SK-N-SH (cell line): ENCODE measurements around the gene PIP5K1C. TPM values are rescaled to one million over a fixed set of nuclear protein-coding genes. Genes with fewer than 3 reads are reported as not detected.

ENCODE experiments used
- CTCF ChIA-PET: fragments of 300-600, 350-600 bp; formaldehyde crosslinking; extraction: SDS; loops from one replicate; lab custom pipeline; 2021; lab: Yijun Ruan, JAX
- POLR2A ChIA-PET: fragments of 350-600 bp; sonication (Branson Sonifier 250); formaldehyde crosslinking; extraction: SDS; loops from one replicate; lab custom pipeline; 2020; ENCODE audit warnings: antibody characterized with exemption, inconsistent platforms; lab: Yijun Ruan, JAX
- DNase-seq: peaks from one replicate; pipeline ENCODE4 v3.0.0; 2012
- H2AFZ ChIP-seq: fragments of 200-600 bp; sonication (generic); 2 replicates; pipeline ENCODE4 v1.8.1; 2016; ENCODE audit warnings: antibody characterized with exemption, mild to moderate bottlenecking, low read depth
- H3F3A ChIP-seq: fragments of 200-600 bp; sonication (generic); replicated peaks from 2 replicates; pipeline ENCODE3; 2016; ENCODE audit warnings: antibody characterized with exemption, mild to moderate bottlenecking; ENCODE audit not compliant: insufficient read depth
- H3K27ac ChIP-seq, 2 experiments: fragments of 200-500 bp in 1 of 2; fragments of 200-600 bp in 1 of 2; sonication (Bioruptor generic) in 1 of 2; sonication (generic), shearing (Covaris generic) in 1 of 2; 2 replicates each; pipeline versions ENCODE4 v1.5.1 to v1.6.1; 2014 to 2016; ENCODE audit warnings: low read depth in 2 of 2, inconsistent platforms in 1 of 2, low read length in 1 of 2, mild to moderate bottlenecking in 1 of 2, mixed read lengths in 1 of 2
- H3K27me3 ChIP-seq: fragments of 200-600 bp; sonication (generic), shearing (Covaris generic); 2 replicates; pipeline ENCODE4 v1.6.1; 2016; ENCODE audit warnings: mixed run types; ENCODE audit not compliant: insufficient read depth
- H3K36me3 ChIP-seq, 2 experiments: fragments of 200-500 bp in 1 of 2; fragments of 200-600 bp in 1 of 2; sonication (Bioruptor generic) in 1 of 2; sonication (generic) in 1 of 2; replicated peaks in 1 of 2; 2 replicates each; pipeline versions ENCODE3 to v1.5.1; 2014 to 2016; ENCODE audit warnings: low read length in 1 of 2, mild to moderate bottlenecking in 1 of 2; ENCODE audit not compliant: insufficient read depth in 2 of 2, control insufficient read depth in 1 of 2
- H3K4me1 ChIP-seq, 2 experiments: fragments of 200-500 bp in 1 of 2; fragments of 200-600 bp in 1 of 2; sonication (Bioruptor generic) in 1 of 2; sonication (generic), shearing (Covaris generic) in 1 of 2; 2 replicates each; pipeline versions ENCODE4 v1.5.1 to v1.6.1; 2014 to 2016; ENCODE audit warnings: low read depth in 1 of 2, low read length in 1 of 2, mixed run types in 1 of 2; ENCODE audit not compliant: insufficient read depth in 2 of 2, control insufficient read depth in 1 of 2
- H3K4me2 ChIP-seq: fragments of 200-600 bp; sonication (generic), shearing (Covaris generic); 2 replicates; pipeline ENCODE4 v1.6.1; 2017; ENCODE audit warnings: mixed run types
- H3K4me3 ChIP-seq, 2 experiments: fragments of 200-500 bp in 1 of 2; fragments of 200-600 bp in 1 of 2; sonication (Bioruptor generic) in 1 of 2; sonication (generic), shearing (Covaris generic) in 1 of 2; 2 replicates each; pipeline versions ENCODE4 v1.5.1 to v1.8.1; 2014 to 2016; ENCODE audit warnings: low read depth in 2 of 2, inconsistent platforms in 1 of 2, low read length in 1 of 2, mild to moderate bottlenecking in 1 of 2, mixed read lengths in 1 of 2, moderate library complexity in 1 of 2
- H3K79me2 ChIP-seq: fragments of 200-600 bp; sonication (generic); 2 replicates; pipeline ENCODE4 v1.8.1; 2017; ENCODE audit warnings: mild to moderate bottlenecking; ENCODE audit not compliant: insufficient read depth
- H3K9ac ChIP-seq: fragments of 200-600 bp; sonication (generic); 2 replicates; pipeline ENCODE4 v1.6.1; 2017; ENCODE audit warnings: mixed run types
- H3K9me2 ChIP-seq: fragments of 200-600 bp; sonication (generic); 2 replicates; pipeline ENCODE4 v1.6.1; 2017; ENCODE audit warnings: mixed run types
- H3K9me3 ChIP-seq: fragments of 200-600 bp; sonication (generic); 2 replicates; pipeline ENCODE4 v1.6.1; 2017; ENCODE audit warnings: mixed run types, mild to moderate bottlenecking, moderate library complexity
- H4K20me1 ChIP-seq: fragments of 200-600 bp; sonication (generic); 2 replicates; pipeline ENCODE4 v1.6.1; 2017; ENCODE audit warnings: mild to moderate bottlenecking, mixed run types; ENCODE audit not compliant: insufficient read depth
- ELF1 ChIP-seq: IDR thresholded peaks from 2 replicates; pipeline ENCODE4 v1.4.0; 2012
- EP300 ChIP-seq, 2 experiments: IDR thresholded peaks; 2 replicates each; pipeline versions ENCODE4 v1.4.0 to v1.6.1; 2012; ENCODE audit warnings: borderline replicate concordance in 1 of 2, low read depth in 1 of 2, low read length in 1 of 2
- FOXM1 ChIP-seq: IDR thresholded peaks from 2 replicates; pipeline ENCODE4 v1.4.0; 2012; ENCODE audit warnings: low read depth, mild to moderate bottlenecking
- GABPA ChIP-seq: IDR thresholded peaks from 2 replicates; pipeline ENCODE4 v1.4.0; 2012; ENCODE audit warnings: low read depth, mild to moderate bottlenecking
- JUND ChIP-seq: IDR thresholded peaks from 2 replicates; pipeline ENCODE4 v1.4.0; 2012
- NRF1 ChIP-seq: IDR thresholded peaks from 2 replicates; pipeline ENCODE4 v1.6.1; 2012; ENCODE audit warnings: low read depth, mild to moderate bottlenecking, low read length
- RCOR1 ChIP-seq: fragments of 150-350 bp; IDR thresholded peaks from 2 replicates; pipeline ENCODE4 v1.6.1; 2017; ENCODE audit warnings: antibody characterized with exemption, low read length
- REST ChIP-seq: IDR thresholded peaks from 2 replicates; pipeline ENCODE4 v1.6.1; 2012; ENCODE audit warnings: mild to moderate bottlenecking, low read depth, low read length, moderate library complexity
- TCF12 ChIP-seq: IDR thresholded peaks from 2 replicates; pipeline ENCODE4 v1.4.0; 2012
- WGBS: methylation state at CpG from one replicate; pipeline ENCODE4 v1.1.6; 2017; ENCODE audit warnings: low lambda C conversion rate; 5-methylcytosine and 5-hydroxymethylcytosine counted together
- polyA plus RNA-seq, 3 experiments: library from polyadenylated mRNA; depleted of rRNA; stranded (reverse); fragments of >200 nt; gene quantifications; 2 replicates each; pipeline ENCODE4 v1.2.3, GENCODE V29; 2012
- TF ChIP-seq, protein P1 (sequence below): IDR thresholded peaks from 2 replicates; pipeline ENCODE4 v1.4.0; 2012; ENCODE audit warnings: low read depth, borderline replicate concordance
- TF ChIP-seq, protein P2 (sequence below): IDR thresholded peaks from 2 replicates; pipeline ENCODE4 v1.4.0; 2012; ENCODE audit warnings: low read depth, borderline replicate concordance

Gene PIP5K1C
- polyA plus RNA-seq, 1 of the 3 experiments (the other 2 are of a cell fraction) = 12.3 TPM

DNA sequence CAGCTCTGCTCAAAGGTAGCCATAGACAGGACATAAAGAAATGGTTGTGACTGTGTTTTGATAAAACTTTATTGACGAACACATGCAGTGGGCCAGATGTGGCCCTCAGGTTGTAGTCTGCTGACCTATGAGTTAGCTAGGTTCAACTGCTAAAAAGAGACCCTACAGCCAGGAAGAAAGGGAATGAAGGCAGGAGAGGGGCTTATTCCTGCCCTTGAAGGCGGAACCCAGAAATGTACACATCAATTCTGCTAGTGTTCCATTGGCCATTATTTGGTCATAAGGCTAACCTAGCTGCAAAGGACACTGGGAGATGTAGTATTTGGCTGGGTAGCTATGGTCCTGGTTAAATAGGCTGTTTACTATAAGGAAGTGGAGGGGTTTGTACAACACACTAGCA, 43.2 kb upstream of the PIP5K1C start:
- Histone ChIP-seq H3K4me2 (no peak overlapping the region), H3K9me2 (no peaks in the 10 kb centered on the region), H3K36me3 (no peaks in the 10 kb centered on the region), H4K20me1 (no peaks in the 10 kb centered on the region), H3K9ac (no peak overlapping the region), H3K4me3 (no peak overlapping the region), H3K27ac (no peak overlapping the region), H3K79me2 (no peaks in the 10 kb centered on the region), H3F3A (no peaks in the 10 kb centered on the region), H3K4me1 (no peaks in the 10 kb centered on the region), H3K9me3 (no peaks in the 10 kb centered on the region), H2AFZ (no peak overlapping the region), H3K27me3 (no peaks in the 10 kb centered on the region)
- 81% methylated on average over 2 of the region's 2 CpGs for WGBS
- ChIA-PET CTCF (interaction anchor here (0.7 to 0.8 kb wide), 2 partner anchors 22 to 25 kb away, joined by 3 read pairs; no protein-coding TSS in a partner anchor), POLR2A (no interaction called here)
- TF ChIP-seq, protein P1, sequence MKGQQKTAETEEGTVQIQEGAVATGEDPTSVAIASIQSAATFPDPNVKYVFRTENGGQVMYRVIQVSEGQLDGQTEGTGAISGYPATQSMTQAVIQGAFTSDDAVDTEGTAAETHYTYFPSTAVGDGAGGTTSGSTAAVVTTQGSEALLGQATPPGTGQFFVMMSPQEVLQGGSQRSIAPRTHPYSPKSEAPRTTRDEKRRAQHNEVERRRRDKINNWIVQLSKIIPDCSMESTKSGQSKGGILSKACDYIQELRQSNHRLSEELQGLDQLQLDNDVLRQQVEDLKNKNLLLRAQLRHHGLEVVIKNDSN = peak; percentile 74; the same call in 1 of the 2 replicates
- TF ChIP-seq NRF1 = no peak
- no peak for DNase-seq

- Histone ChIP-seq H3K9me2 (no peaks in the 10 kb centered on the region), H3K9ac (no peak overlapping the region), H3K4me1 (no peaks in the 10 kb centered on the region), H3K36me3 (no peaks in the 10 kb centered on the region), H3K27me3 (peaks cover 17% of the 10 kb centered on the region), H3K79me2 (no peaks in the 10 kb centered on the region), H3K4me2 (no peak overlapping the region), H3K9me3 (no peaks in the 10 kb centered on the region), H3K4me3 (no peak overlapping the region), H4K20me1 (no peaks in the 10 kb centered on the region), H3K27ac (no peak overlapping the region), H3F3A (no peaks in the 10 kb centered on the region), H2AFZ (no peak overlapping the region)
- no peak for DNase-seq
- CTCF ChIA-PET = interaction anchor here (1.0 kb wide), 1 partner anchor 155 kb away, joined by 3 read pairs; the partner anchor contains the start of gene GIPC3
- 100% methylated on average over 3 of the region's 24 CpGs for WGBS
- TF ChIP-seq GABPA (no peak), JUND (no peak), ELF1 (no peak)
- TF ChIP-seq, protein P2, sequence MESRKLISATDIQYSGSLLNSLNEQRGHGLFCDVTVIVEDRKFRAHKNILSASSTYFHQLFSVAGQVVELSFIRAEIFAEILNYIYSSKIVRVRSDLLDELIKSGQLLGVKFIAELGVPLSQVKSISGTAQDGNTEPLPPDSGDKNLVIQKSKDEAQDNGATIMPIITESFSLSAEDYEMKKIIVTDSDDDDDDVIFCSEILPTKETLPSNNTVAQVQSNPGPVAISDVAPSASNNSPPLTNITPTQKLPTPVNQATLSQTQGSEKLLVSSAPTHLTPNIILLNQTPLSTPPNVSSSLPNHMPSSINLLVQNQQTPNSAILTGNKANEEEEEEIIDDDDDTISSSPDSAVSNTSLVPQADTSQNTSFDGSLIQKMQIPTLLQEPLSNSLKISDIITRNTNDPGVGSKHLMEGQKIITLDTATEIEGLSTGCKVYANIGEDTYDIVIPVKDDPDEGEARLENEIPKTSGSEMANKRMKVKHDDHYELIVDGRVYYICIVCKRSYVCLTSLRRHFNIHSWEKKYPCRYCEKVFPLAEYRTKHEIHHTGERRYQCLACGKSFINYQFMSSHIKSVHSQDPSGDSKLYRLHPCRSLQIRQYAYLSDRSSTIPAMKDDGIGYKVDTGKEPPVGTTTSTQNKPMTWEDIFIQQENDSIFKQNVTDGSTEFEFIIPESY = no peak
- POLR2A ChIA-PET = no interaction called here
Observed at GRCh38 chr19:3740431-3740830, 40.2 kb upstream of the PIP5K1C start.

GRCh38 chr19:3738477-3739220, 38.4 kb upstream of the PIP5K1C start:
- H3K9ac ChIP-seq = no peak overlapping the region
- no peak overlapping the region for H3K27ac ChIP-seq
- CTCF ChIA-PET = interaction anchor here (1.1 kb wide), 1 partner anchor 15 kb away, joined by 3 read pairs; no protein-coding TSS in a partner anchor
- no peak overlapping the region for H3K4me3 ChIP-seq
- 82% methylated on average over 29 of the region's 32 CpGs for WGBS
- H3K36me3 ChIP-seq = no peaks in the 10 kb centered on the region
- no peaks in the 10 kb centered on the region for H3K9me2 ChIP-seq
- no peak for DNase-seq
- H2AFZ ChIP-seq = no peak overlapping the region
- H3K4me1 ChIP-seq = no peaks in the 10 kb centered on the region
- no peaks in the 10 kb centered on the region for H3K79me2 ChIP-seq
- no peaks in the 10 kb centered on the region for H4K20me1 ChIP-seq
- H3K4me2 ChIP-seq = no peak overlapping the region
- no peak for TF ChIP-seq TCF12
- no peak for TF ChIP-seq FOXM1
- no peak for TF ChIP-seq RCOR1
- no peak for TF ChIP-seq EP300 (IDR thresholded peaks at IDR 0.05; ENCODE audit: borderline replicate concordance in 1 of 2, low read depth in 1 of 2, low read length in 1 of 2)
- no peak for TF ChIP-seq REST
- peaks cover 31% of the 10 kb centered on the region for H3K27me3 ChIP-seq
- POLR2A ChIA-PET = no interaction called here
- H3F3A ChIP-seq = no peaks in the 10 kb centered on the region
- H3K9me3 ChIP-seq = no peaks in the 10 kb centered on the region
